HG02642 (cell line): ENCODE data around the gene S100A4.
"Not testable (repeated sequence)": the region's sequence is repeated elsewhere in the genome, so short reads cannot be mapped to it uniquely, and the experiment has no call there.

ENCODE experiments used
- ATAC-seq: cut with Tn5 transposase; IDR thresholded peaks from one replicate; pipeline ENCODE4 v1.9.1; 2021; ENCODE audit warnings: mild to moderate bottlenecking; ENCODE audit not compliant: unreplicated experiment, poor library complexity

The S100A4 gene

GRCh38 chr1:153568367-153569099 is 22.9 kb upstream of the S100A4 start:
- ATAC-seq = no peak

GRCh38 chr1:153567621-153568366 is 22.2 kb upstream of the S100A4 start:
- no peak for ATAC-seq

- ATAC-seq = no peak
Measured at GRCh38 chr1:153566414-153567371, 21.1 kb upstream of the S100A4 start.

- ATAC-seq = no peak
Measured at GRCh38 chr1:153565529-153566374, 20.1 kb upstream of the S100A4 start, which contains the start of gene S100A2. Gene S100A2 (minus strand): TSS chr1:153565844. CDS start chr1:153563877, 1,967 bp downstream.

- ATAC-seq = no peak
Measured at GRCh38 chr1:153563991-153564390, 18.4 kb upstream of the S100A4 start.

- no peak for ATAC-seq
Measured at GRCh38 chr1:153563483-153563901, 17.9 kb upstream of the S100A4 start.

- ATAC-seq = not testable (repeated sequence)
Measured at GRCh38 chr1:153562021-153562420, 16.4 kb upstream of the S100A4 start.

- ATAC-seq = no peak
Measured at GRCh38 chr1:153561466-153561985, 15.9 kb upstream of the S100A4 start.

- ATAC-seq = no peak
Measured at GRCh38 chr1:153560771-153561465, 15.3 kb upstream of the S100A4 start.

- no peak for ATAC-seq
Measured at GRCh38 chr1:153560241-153560640, 14.6 kb upstream of the S100A4 start.

GRCh38 chr1:153557877-153558276 is 12.3 kb upstream of the S100A4 start:
- ATAC-seq = no peak

- ATAC-seq = no peak
Measured at GRCh38 chr1:153556348-153556747, 10.7 kb upstream of the S100A4 start.

GRCh38 chr1:153553830-153554541 is 8.4 kb upstream of the S100A4 start:
- no peak for ATAC-seq

GRCh38 chr1:153553096-153553495 is 7.5 kb upstream of the S100A4 start:
- ATAC-seq = no peak

GRCh38 chr1:153552335-153552734 is 6.7 kb upstream of the S100A4 start:
- ATAC-seq = no peak

GRCh38 chr1:153550827-153551500 is 5.4 kb upstream of the S100A4 start:
- no peak for ATAC-seq

- no peak for ATAC-seq
Measured at GRCh38 chr1:153550398-153550758, 4.8 kb upstream of the S100A4 start.
